Activated T-helper 2 cell treated with anti-CD3 and anti-CD28 coated beads, Interferon-gamma antibody, Interleukin-2, Interleukin-4, amounts not matched to agents 10 μg/mL and 5 μg/mL and 100 μg/mL, durations not matched to agents 14 hours and 24 hours and 36 hours (primary cell): Measurements from ENCODE around the gene PSME3IP1. TPM values are rescaled to one million over a fixed set of nuclear protein-coding genes. Genes with fewer than 3 reads are reported as not detected.

ENCODE experiments used
- DNase-seq: peaks from one replicate; pipeline ENCODE4 v3.0.0; 2021; ENCODE audit warnings: low spot score
- H3K27ac Mint-ChIP-seq: one replicate; pipeline ENCODE4 v1.8.0; 2021; ENCODE audit warnings: mixed read lengths
- H3K27me3 Mint-ChIP-seq: one replicate; pipeline ENCODE4 v1.8.0; 2021; ENCODE audit warnings: low read depth, mixed read lengths
- H3K36me3 Mint-ChIP-seq: one replicate; pipeline ENCODE4 v1.8.0; 2021; ENCODE audit warnings: low read depth, mixed read lengths
- H3K4me1 Mint-ChIP-seq: one replicate; pipeline ENCODE4 v1.8.0; 2021; ENCODE audit warnings: low read depth, mixed read lengths
- H3K4me3 Mint-ChIP-seq: one replicate; pipeline ENCODE4 v1.8.0; 2021; ENCODE audit warnings: low read depth, mild to moderate bottlenecking, moderate library complexity, mixed read lengths
- H3K9me3 Mint-ChIP-seq: one replicate; pipeline ENCODE4 v1.8.0; 2021; ENCODE audit warnings: mixed read lengths
- intact Hi-C: fragments of 100-400 bp; cut with micrococcal nuclease; formaldehyde crosslinking; loops from one replicate; pipeline ENCODE4 v1.15.1; 2023
- total RNA-seq: library from RNA; stranded (reverse); gene quantifications from 2 replicates; pipeline ENCODE4 v1.2.3, GENCODE V29; 2022

The PSME3IP1 gene
- total RNA-seq, 1 donor from 2014 or later: 125 TPM

DNA sequence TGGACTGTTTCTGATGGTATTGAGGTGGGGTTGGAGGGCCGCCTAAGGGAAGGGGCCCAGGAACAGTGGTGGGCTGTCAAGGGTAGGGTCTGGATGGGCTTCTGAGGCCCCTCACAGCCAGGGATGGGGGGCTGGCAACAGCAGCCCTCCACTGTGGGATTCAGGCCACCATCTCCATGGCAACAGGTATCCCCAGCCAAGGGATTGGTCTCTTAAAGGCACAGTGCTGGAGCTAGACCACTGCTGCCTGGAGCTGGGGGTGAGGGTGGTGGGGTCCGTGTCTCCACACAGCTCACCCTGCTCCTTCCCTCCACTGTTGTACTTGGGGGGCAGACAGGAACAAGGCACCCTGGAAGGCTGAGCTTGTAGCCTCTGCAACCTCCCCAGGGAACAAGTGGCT lies 41.8 kb downstream of the PSME3IP1 start:
- no peaks in the 10 kb centered on the region for H3K9me3 Mint-ChIP-seq
- H3K4me1 Mint-ChIP-seq: peaks cover 19% of the 10 kb centered on the region
- no peaks in the 10 kb centered on the region for H3K36me3 Mint-ChIP-seq
- H3K4me3 Mint-ChIP-seq: no peak overlapping the region
- H3K27ac Mint-ChIP-seq: no peak overlapping the region
- intact Hi-C loops: no loop called here
- DNase-seq: no peak
- no peaks in the 10 kb centered on the region for H3K27me3 Mint-ChIP-seq

DNA sequence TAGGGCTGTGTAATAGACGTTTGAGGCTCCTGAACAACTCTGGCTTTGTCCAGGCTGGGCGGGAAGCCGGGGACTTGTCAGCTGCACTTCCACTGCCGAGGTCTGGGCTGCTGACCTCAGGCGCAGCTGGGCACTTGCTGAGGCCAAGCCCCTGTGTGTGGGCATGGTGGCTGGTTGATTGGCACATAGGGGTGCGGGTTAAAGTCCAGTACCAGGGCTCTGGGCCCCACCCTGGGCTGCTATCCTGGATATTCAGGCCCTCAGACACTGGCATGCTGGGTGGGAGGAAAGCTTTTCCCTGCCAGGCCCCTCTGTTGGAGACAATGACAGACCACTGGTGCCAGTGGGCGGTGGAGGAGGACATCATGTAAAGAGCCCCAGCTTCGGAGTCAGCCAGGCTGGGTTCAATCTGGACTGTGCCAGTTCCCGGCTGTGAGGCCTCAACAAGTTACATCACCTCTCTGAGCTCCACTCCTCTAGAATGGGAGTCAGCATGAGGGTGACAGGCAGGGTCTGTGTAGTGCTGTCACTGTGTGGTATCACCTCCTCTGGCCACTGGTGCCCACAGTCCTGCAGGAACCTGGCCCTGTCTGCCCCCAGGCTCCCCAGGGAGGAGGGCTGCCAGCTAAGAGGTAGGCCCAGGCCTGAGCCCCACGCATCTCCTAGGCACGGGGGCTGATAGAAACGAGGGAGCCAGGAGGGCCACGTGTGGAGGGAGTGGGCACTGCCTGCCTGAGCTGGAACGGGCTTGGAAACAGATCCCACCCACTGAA lies 42.5 kb downstream of the PSME3IP1 start:
- H3K36me3 Mint-ChIP-seq: no peaks in the 10 kb centered on the region
- no peaks in the 10 kb centered on the region for H3K9me3 Mint-ChIP-seq
- no peak overlapping the region for H3K4me3 Mint-ChIP-seq
- intact Hi-C loops: no loop called here
- DNase-seq: no peak
- no peaks in the 10 kb centered on the region for H3K27me3 Mint-ChIP-seq
- no peak overlapping the region for H3K27ac Mint-ChIP-seq
- peaks cover 19% of the 10 kb centered on the region for H3K4me1 Mint-ChIP-seq

DNA sequence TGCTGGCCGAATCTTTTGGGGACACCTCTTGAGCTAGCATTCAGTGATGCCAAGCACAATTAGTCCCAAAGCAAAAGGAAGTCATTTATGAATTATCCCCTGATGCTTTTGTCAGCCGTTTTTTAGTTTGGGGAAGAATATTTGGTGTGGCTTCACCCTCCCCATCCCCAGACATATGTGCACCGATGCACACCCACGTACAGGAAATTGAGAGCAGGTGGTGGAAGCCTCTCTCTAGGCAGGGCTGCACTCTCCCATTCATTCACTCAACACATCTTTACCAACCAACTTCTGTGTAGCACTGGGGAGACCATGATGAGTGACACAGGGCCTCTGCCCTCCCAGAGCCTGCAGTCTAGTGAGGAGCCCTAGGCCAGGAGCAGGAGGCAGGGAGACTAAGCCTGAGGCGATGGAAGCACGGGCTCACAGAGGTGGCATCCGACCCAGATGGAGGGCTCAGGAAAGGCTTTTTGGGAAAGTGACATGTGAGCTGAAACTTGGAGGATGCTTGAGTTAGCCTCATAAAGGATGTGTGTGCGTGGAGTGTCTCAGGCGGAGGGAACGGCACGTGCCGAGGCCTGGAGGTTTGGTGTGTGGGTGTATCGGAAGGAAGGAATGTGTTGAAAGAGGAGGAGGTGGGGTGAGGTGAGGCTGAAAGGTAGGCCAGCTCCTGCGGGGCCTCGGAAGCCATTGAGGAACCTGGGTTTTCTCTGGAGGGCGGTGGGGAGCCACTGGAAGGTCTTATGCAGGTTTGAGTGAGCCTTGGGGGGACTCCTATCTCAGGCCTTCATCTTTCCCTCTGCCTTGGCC lies 43.8 kb downstream of the PSME3IP1 start:
- intact Hi-C loops: loop anchor here (2.0 kb wide), 1 partner anchor 49 kb away; the partner anchor contains the start of gene CPNE2
- peaks cover 14% of the 10 kb centered on the region for H3K4me1 Mint-ChIP-seq
- DNase-seq: no peak
- no peaks in the 10 kb centered on the region for H3K27me3 Mint-ChIP-seq
- H3K4me3 Mint-ChIP-seq: peak overlapping the region; percentile 37
- no peaks in the 10 kb centered on the region for H3K9me3 Mint-ChIP-seq
- peak overlapping the region; percentile 40 for H3K27ac Mint-ChIP-seq
- no peaks in the 10 kb centered on the region for H3K36me3 Mint-ChIP-seq

DNA sequence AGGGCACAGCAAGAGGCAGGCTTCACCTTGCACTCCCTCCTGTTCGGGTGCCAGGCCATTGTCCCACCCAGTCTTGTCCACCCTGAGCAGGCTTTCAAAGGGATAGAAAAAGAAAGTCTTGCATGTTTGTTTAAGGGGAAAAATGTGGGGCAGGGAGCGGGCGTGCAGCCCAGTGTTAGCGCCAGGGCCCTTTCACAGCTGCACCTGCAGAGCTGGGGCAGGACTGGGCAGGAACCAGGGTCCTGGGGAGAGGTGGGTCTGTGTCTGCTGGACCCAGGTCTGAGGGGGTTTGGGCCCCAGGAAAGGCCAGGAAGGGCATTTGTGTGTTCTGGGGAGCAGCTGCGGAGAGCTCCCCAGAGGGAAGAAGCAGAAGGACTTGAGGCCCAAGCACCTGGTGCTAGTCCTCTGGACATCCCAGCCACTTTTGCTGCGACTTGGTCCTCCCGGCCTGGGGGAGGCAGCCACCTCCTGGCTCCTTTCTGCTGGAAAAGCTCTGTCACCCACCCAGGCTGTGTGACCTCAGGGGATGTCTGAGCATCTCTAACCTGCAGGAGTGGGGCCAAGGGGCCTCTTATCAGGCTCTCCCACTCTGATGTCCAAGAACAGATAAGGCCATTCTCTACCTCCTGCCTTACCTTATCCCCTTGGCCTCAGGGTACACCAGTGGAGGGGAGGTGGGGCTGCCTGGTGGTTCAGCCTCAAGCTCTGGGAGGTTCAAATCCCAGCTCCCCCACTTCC lies 44.7 kb downstream of the PSME3IP1 start:
- no peak for DNase-seq

DNA sequence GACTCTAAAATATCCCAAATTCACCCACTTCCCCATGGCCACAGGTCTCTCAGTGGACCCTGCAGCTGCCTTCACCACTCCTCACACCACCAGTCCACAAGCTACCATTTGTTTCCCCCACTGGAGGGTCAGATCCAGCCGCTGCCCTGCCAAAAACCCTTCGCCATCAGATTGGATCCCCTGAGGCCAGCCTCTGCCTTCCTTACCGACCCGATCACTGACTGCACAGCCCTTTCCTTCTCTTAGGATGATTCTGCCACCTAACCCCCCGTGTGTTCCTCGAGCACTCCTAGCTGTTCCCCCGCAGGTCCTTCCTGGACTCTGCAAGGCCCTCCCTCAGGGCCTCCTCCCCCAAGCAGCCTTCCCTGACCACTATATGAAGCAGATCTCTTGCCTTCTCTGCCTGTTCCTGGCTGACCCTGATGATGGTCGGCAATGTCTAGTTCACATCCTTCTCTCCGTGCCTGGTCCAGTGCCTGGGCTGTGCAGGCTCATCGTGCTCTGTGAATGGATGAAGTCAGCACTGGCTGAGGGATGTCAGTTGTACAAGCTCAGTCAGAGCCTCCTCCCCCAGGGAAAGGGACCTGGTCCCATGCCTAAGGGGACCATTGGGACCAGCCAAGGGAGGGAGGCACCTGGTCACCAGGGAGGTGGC lies 47.4 kb downstream of the PSME3IP1 start:
- H3K4me3 Mint-ChIP-seq: no peak overlapping the region
- intact Hi-C loops: no loop called here
- H3K9me3 Mint-ChIP-seq: no peaks in the 10 kb centered on the region
- H3K36me3 Mint-ChIP-seq: no peaks in the 10 kb centered on the region
- H3K27me3 Mint-ChIP-seq: no peaks in the 10 kb centered on the region
- H3K27ac Mint-ChIP-seq: no peak overlapping the region
- peaks cover 36% of the 10 kb centered on the region for H3K4me1 Mint-ChIP-seq
- no peak for DNase-seq

More for the DNA sequence above, 44.7 kb downstream of the PSME3IP1 start:
- Mint-ChIP-seq H3K9me3 (no peaks in the 10 kb centered on the region), H3K36me3 (no peaks in the 10 kb centered on the region), H3K27ac (no peak overlapping the region), H3K4me1 (peaks cover 16% of the 10 kb centered on the region), H3K27me3 (no peaks in the 10 kb centered on the region), H3K4me3 (no peak overlapping the region)
- intact Hi-C loops: loop anchor here (2.0 kb wide), 1 partner anchor 48 kb away; the partner anchor contains the start of gene CPNE2

DNA sequence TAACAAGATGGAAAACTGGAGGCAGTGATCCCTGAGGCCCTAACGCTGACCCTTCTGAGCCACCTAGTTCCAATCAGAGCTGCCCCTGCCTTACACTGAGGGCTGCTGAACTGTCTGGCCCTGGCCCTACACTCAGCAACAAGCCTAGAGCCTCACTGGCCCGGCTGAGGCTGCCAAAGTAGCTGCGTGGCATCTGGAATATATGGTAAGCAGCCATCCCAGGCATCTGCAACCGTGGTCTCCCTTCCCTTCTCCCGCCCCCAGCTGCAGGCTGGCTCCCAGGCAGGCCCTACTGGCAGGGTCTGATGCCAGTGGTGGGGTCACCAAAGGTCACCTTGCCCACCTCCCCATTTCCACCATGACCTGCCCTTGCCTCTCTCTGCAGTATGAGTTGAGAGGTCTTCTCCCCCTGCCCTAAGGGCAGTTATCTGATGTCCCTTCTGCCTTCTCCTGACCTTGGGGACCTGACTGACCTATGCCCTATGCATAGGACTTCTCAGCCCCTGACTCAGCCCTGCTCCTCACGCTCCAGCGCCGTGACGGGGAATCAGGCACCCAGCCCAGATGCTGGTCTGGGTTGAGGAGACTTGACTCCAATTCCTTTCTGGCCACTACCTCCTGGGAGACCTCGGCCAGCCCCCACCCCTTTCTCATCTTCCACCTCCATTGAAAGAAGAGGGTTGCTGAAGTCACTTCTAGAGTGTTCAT lies 48.1 kb downstream of the PSME3IP1 start:
- intact Hi-C loops: no loop called here
- Mint-ChIP-seq H3K27ac (no peak overlapping the region), H3K9me3 (no peaks in the 10 kb centered on the region), H3K36me3 (no peaks in the 10 kb centered on the region), H3K4me1 (peaks cover 37% of the 10 kb centered on the region), H3K4me3 (no peak overlapping the region), H3K27me3 (no peaks in the 10 kb centered on the region)
- no peak for DNase-seq

DNA sequence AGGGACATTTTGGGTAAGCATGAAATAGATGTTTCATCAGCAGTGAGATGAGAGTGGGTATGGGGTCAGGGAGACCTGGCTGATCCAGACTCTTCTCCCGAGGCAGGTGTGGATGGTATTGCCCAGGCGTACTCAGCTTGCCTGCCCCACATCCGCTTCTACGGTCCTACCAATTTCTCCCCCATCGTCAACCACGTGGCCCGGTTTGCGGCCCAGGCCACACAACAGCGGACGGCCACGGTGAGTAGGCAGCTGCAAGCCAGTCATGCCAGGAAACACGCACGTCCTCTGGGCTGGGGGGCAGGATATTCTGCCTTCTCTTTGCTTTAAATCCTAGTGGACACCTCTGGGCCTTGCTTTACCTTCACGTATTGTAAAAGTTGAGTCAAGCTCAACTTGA lies 48.8 kb downstream of the PSME3IP1 start:
- Mint-ChIP-seq H3K9me3 (no peaks in the 10 kb centered on the region), H3K27me3 (no peaks in the 10 kb centered on the region), H3K36me3 (no peaks in the 10 kb centered on the region), H3K4me3 (no peak overlapping the region), H3K4me1 (peaks cover 31% of the 10 kb centered on the region), H3K27ac (no peak overlapping the region)
- no peak for DNase-seq
- intact Hi-C loops: no loop called here

DNA sequence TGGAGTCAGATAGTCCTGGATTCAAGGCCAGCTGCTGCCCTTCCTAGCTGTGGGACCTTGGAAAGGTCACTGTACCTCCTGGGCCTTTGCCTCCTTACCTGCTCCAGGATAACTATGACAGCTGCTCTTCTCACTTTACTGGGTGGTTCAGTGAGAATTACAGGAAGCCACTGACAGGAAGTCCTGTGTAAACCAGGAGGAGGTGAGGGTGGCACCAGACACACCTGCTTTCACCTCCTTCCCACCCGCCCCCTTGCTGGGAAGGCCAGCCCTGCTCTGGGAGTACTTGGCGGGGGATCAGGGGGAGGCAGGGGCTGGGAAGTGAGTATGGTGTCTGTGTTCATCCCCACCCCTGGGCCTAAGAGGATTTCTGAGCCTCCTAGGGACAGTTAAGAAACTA lies 50.9 kb downstream of the PSME3IP1 start:
- no peaks in the 10 kb centered on the region for H3K27me3 Mint-ChIP-seq
- H3K27ac Mint-ChIP-seq: peak overlapping the region; percentile 67
- H3K4me1 Mint-ChIP-seq: peaks cover 28% of the 10 kb centered on the region
- no peak overlapping the region for H3K4me3 Mint-ChIP-seq
- intact Hi-C loops: no loop called here
- H3K9me3 Mint-ChIP-seq: no peaks in the 10 kb centered on the region
- DNase-seq: peak; percentile 18
- no peaks in the 10 kb centered on the region for H3K36me3 Mint-ChIP-seq

DNA sequence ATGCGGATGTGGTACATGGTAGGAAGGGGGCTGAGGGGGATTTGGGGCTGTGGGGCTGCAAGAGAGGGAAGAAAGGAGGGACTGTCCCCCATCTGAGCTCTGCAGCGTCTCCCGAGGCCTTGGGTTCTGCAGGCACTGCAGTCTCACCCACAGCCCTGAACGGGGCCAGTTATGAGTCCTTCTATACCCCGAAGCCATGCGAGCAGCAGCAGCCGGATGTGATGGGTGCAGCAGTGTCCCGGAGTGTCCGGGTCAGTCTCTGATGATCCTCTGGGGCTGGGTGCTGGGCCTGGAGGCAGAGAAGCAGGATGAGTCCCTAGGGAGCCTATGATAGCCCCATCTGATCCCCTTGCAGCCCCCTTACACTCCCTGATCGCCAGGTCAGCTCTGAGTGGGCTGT lies 52.0 kb downstream of the PSME3IP1 start:
- intact Hi-C loops: no loop called here
- H3K27ac Mint-ChIP-seq: peak overlapping the region; percentile 61
- H3K9me3 Mint-ChIP-seq: no peaks in the 10 kb centered on the region
- no peak overlapping the region for H3K4me3 Mint-ChIP-seq
- no peaks in the 10 kb centered on the region for H3K36me3 Mint-ChIP-seq
- peaks cover 33% of the 10 kb centered on the region for H3K4me1 Mint-ChIP-seq
- no peak for DNase-seq
- no peaks in the 10 kb centered on the region for H3K27me3 Mint-ChIP-seq

DNA sequence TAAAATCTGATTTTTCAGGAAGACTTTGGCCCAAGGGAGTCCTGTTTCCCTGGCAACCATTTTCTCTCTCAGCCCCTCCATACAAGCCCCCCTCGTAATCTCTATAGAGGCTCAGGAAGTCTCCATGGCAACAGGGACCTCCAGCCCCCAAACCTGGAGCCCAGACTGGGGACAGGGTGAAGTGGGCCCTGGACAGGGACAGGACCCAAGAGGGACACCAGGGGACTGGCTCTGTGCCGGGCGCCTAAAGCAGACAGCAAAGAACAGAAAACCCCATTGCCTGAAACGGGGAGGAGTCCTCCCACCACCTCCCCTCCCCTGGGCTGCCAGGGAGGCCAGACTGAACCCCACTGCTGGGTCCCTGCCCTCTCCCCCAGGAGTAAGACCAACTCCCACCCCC lies 52.8 kb downstream of the PSME3IP1 start:
- no peak for DNase-seq
- intact Hi-C loops: no loop called here
- Mint-ChIP-seq H3K4me1 (peaks cover 37% of the 10 kb centered on the region), H3K27ac (no peak overlapping the region), H3K9me3 (no peaks in the 10 kb centered on the region), H3K4me3 (no peak overlapping the region), H3K27me3 (no peaks in the 10 kb centered on the region), H3K36me3 (no peaks in the 10 kb centered on the region)

DNA sequence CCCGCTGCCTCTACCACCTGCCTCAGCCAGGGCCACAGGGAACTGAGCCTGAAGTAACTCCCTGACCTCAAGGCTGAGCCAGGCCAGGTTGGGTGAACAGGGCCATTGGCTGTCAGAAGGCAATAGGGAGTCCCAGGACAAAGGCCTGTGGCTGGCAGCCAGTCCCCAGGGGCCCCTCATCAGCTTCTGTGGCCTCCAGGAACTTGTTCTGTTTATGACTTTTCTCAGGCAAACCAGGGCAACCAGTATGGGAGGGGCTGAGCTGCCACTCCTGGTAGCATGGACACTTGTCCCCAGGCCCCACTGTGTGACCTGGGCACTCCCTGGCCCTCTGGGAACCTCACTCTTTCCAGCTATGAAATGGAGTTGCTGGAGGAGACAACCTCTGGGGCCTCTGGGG lies 53.4 kb downstream of the PSME3IP1 start:
- H3K4me3 Mint-ChIP-seq: no peak overlapping the region
- intact Hi-C loops: no loop called here
- no peaks in the 10 kb centered on the region for H3K27me3 Mint-ChIP-seq
- H3K36me3 Mint-ChIP-seq: no peaks in the 10 kb centered on the region
- peaks cover 42% of the 10 kb centered on the region for H3K4me1 Mint-ChIP-seq
- no peaks in the 10 kb centered on the region for H3K9me3 Mint-ChIP-seq
- no peak overlapping the region for H3K27ac Mint-ChIP-seq
- DNase-seq: no peak
